Activated CD4-positive, alpha-beta T cell treated with anti-CD3 and anti-CD28 coated beads, Interleukin-10, Interleukin-2, amounts not matched to agents 100 ng/mL and 50 ng/mL, durations not matched to agents 16 hours and 8 hours (primary cell): ENCODE measurements around the gene PLEKHA6.
"Not testable (repeated sequence)": the region's sequence is repeated elsewhere in the genome, so short reads cannot be mapped to it uniquely, and the experiment has no call there.

Source experiments
- DNase-seq: peaks from one replicate; pipeline ENCODE4 v3.0.0-alpha.2; 2020

The PLEKHA6 gene

GRCh38 chr1:204258213-204259115 is 101.3 kb downstream of the PLEKHA6 start:
- DNase-seq, result peak; percentile 29

DNA sequence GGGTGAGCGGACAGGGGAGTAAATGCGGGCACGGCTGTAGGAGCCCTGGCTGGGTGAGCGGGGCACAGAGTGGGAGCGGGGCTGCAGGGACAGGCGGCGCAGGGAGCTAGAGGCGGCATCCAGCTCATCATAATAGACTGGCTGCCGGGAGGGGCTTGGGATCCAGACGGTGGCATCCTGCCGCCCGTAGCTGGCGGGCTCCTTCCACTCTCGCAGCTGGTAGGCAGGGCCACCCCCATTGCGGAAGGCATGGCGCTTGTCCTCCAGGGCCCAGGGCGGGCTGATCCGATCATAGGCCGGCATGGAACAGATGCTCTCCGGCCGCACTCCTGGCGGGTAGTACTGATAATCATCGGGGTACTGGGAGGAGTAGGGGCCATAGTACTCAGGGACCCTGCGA is 102.3 kb downstream of the PLEKHA6 start:
- DNase-seq, result no peak

DNA sequence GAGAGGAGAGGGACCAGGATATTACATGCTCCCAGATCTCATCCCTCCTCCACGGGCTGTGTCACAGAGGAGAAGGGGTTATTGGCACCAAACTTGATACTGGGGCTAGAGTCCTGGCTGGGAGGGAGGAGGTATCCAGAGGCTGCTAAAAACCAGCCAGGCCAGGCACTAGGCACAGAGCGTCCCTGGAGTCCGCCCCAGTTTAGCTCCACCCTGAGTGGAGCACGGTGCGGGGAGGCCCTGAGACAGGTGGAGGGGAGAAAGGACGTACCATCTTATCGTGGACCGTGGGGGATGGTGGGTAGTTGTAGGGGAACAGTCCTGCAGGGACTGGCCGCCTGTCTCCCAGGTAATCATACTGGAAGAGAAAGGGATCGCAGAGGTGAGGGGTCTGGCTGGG is 103.2 kb downstream of the PLEKHA6 start:
- DNase-seq, result no peak

DNA sequence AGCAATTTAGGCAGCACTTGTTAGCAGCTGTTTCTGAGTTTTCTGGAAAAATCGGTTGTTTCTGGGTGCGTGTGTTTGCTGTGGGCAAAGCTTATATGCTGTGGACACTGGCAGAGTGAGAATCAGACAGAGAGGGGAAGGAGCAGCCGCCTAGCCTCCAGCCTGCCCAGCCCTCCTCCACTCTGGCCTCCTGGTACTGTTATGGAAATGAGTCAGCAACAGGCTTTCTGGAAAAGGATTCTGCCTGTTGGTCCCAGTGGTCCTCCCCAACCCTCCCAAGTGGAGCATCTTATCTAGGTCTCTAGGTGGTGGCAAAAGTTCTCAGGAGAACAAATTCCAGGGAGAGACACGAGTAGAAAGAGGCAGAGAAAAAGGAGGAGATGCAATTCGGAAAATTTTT is 103.8 kb downstream of the PLEKHA6 start:
- DNase-seq, result no peak

- no peak for DNase-seq
These were observed 104.5 kb downstream of the PLEKHA6 start for GRCh38 chr1:204255225-204255624.

DNA sequence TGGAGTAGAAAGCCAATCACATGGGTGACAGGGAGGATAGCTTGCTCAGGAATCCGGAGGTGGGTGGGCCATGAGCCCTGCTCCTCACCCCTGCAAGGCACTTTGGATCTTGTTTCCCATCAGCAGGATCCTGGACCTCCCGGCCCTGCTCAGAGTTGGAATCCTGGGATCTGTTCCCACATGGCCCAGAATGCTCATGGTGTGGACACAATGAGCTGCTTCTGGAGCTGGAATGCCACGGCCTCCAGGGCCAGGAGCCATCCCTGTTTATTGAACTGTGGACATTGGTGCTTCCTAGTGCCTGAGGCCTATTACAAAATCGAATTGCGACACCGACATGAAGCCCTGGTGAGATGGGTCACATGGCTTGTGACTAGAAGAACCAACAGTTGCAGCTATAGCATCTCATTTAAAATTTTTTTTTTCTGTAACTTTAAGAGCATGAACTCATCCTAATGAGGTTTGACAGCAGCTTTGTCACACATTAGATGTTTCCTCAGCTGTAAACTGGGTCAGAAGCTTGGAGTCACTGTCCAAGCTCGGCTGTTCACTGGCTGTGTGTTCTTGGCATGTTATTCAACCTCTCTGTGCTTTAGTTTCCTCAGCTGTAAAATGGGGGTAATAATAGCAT is 105.6 kb downstream of the PLEKHA6 start:
- DNase-seq, result no peak

GRCh38 chr1:204251926-204252689 is 107.6 kb downstream of the PLEKHA6 start:
- DNase-seq, result no peak

DNA sequence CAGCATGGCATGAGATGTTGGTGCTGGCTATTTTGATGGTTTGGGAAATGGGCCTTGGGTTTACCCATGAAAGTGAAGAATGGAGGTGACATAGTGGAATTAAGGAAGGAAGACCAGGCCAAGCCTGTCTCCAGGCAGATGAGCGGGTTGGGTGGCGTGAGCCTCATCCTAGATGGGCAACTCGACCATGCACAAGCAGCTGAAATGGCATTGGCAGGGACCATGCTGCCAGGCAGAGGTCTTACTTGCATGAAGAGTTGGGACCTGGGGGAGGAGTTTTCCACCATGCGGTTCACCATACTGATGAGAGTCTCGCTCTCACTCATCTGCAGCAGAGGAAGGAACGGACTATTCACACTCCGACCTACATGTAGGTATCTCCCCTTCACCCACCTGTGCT is 108.4 kb downstream of the PLEKHA6 start:
- DNase-seq, result no peak

DNA sequence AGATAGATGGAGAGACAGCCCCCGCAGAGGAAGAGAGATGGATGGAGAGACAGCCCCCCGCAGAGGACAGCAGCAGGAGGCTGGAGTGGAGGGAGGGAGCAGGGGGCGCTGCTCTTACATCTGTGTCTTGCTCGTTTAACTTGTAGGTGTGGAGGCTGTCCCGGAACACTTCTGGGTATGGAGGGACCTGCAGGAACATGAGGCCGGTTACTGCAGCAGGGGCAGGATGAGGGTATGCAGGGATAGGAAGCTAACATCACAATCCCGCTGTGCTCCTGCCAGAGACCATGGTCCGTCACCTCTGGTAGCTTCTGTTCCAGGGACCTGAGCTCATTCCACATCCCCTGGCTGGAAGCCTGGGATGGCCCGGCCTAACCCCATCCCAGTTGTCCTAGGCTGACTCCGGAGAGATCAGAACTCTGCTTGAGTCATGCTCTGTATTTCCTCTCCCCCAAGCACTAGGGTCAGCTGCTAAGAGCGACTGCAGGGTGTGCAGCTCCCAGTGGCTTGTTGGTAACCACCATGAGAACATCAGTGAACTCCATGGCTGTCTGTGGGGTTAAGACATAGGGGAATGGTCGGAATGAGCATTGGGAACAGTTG is 109.2 kb downstream of the PLEKHA6 start:
- no peak for DNase-seq

DNA sequence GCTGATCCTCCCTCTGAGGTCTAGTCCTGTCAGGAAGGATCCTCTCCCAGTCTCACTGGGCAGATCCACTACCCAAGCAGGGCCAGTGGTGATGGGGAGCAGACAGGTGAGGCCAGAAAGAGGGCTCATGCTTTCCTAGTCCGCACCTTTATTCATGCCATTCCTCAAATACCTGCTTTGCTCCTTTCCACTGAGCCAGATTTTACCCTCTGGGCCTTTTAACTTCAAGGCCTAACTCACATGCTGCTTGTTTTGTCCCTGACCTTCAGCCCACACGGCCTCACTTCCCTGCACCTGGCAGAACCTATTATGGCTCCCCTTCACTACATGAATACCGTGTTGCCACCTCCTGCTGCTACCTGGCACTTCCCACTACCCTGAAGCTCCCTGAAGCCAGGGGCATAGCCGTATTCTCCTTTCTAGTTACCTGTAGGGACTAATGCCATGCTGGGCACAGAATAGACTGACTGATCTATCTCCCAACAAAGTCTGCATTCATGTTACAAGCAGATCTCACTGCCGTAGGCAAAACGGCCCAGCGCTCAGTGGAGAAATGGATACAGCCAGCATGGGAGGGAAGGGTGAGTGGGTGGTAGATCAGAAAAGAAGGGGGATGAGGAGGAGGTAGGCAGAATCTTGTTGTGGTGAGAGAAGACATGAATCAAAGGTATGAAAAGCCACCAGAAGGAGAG is 109.8 kb downstream of the PLEKHA6 start:
- DNase-seq, result no peak

DNA sequence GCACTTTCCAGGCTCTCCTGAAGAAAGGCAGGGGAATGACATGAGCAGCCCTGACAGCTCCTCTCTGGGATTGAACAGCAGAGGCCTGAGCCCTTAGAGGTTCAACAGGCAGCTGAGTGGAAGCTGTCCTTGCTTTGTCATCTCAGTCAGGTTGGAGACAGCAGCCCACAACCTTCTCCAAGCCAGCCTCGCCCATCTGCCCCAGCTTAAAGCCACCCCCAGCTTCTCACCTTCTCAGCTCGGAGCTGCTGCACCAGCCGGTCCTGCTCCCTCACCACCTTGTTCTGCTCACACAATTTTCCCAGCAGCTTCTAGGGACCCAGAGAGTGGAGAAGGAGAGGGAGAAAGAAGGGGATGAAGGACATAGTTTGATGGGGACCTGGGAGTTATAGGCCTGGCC is 110.8 kb downstream of the PLEKHA6 start:
- no peak for DNase-seq

GRCh38 chr1:204246876-204247275 is 112.9 kb downstream of the PLEKHA6 start:
- DNase-seq, result no peak

GRCh38 chr1:204242920-204243319 is 116.8 kb downstream of the PLEKHA6 start:
- DNase-seq, result no peak

DNA sequence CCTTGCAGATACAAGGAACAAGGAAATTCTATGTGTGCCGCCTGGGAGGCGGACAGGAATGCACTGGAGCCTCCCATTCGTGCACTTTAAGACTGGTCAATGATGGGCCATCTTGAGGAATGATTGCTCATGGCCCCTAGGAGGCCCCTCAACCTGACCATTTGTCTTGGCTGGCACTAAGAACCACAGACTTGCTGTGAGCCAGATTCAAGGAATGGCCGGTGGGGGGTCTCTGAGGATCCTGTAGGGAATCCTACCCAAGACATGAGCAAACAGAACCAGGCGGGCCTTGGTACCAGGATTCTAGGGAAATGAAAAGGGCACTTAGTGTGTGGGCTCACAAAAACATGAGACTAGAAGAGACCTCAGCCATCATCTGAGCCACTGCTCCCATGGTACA is 117.8 kb downstream of the PLEKHA6 start:
- DNase-seq, result no peak

GRCh38 chr1:204241050-204241449 is 118.7 kb downstream of the PLEKHA6 start:
- no peak for DNase-seq

DNA sequence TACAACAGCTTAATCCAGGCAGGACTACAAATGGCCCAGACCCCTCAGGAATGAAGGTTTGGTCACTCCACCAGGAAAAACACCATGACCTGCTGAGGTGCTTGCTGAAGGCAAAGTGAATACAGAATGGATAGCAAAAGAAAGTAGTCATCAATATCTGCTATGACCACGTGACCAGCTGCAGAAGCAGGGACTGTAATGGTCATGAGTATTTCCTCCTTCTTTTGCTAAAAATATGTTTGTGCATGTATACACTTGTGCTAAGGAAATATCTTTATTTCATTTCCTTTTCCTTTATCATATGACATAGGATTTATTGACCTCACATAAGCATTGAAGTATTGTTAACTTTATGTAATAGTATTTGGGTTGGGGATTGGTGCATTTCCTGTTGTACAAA is 119.5 kb downstream of the PLEKHA6 start:
- no peak for DNase-seq

GRCh38 chr1:204239401-204239800 is 120.3 kb downstream of the PLEKHA6 start:
- DNase-seq, result not testable (repeated sequence)

GRCh38 chr1:204238520-204238919 is 121.2 kb downstream of the PLEKHA6 start:
- DNase-seq, result not testable (repeated sequence)

DNA sequence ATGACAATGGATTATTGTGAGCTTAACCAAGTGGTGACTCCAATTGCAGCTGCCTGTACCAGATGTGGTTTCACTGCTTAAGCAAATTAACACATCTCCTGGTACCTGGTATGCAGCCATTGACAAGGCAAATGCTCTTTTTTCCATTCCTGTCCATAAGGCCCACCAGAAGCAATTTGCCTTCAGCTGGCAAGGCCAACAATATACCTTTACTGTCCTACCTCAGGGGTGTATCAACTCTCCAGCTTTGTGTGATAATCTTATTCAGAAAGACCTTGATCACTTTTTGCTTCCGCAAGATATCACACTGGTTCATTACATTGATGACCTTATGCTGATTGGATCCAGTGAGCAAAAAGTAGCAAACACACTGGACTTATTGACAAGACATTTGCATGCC is 122.2 kb downstream of the PLEKHA6 start:
- DNase-seq, result not testable (repeated sequence)

- DNase-seq, result no peak
These were observed 127.2 kb downstream of the PLEKHA6 start for GRCh38 chr1:204232526-204232925.

DNA sequence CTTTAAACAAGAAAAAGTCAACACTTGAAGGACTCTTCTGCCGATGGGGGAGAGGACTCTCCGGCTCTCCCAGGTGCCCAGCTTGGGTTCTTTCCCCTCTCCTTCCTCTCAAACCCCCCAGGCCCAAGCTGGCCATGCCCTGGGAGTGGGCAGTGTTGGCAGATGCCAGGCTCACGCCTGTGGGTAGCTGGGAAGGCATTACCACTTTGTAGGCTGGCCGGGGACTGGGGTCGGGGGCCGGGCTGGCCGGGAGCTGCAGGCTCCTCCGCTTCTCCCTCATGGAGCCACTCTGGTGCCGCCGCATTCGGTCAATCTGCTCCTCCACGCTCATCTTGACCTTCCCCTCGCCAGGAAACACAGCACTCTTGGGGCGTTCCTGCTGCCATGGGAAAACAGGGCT is 129.5 kb downstream of the PLEKHA6 start:
- DNase-seq, result no peak

GRCh38 chr1:204228896-204229295 is 130.8 kb downstream of the PLEKHA6 start:
- no peak for DNase-seq
